HEK293T (cell line): Measurements from ENCODE around the gene ZDHHC18.

Source experiments
- BHLHE40 ChIP-seq: fragments of 450-650 bp; IDR thresholded peaks from 2 replicates; pipeline ENCODE4 v1.6.1; 2016; ENCODE audit warnings: mild to moderate bottlenecking, moderate library complexity, borderline replicate concordance
- CTBP1 ChIP-seq: fragments of 450-650 bp; IDR thresholded peaks from 2 replicates; pipeline ENCODE4 v1.6.1; 2016; ENCODE audit warnings: borderline replicate concordance
- ELF4 ChIP-seq: fragments of 450-650 bp; IDR thresholded peaks from 2 replicates; pipeline ENCODE4 v1.6.1; 2017; ENCODE audit warnings: antibody characterized with exemption
- FOXK2 ChIP-seq: fragments of 450-650 bp; IDR thresholded peaks from 2 replicates; pipeline ENCODE4 v1.6.1; 2016; ENCODE audit warnings: mild to moderate bottlenecking
- FOXM1 ChIP-seq: fragments of 450-650 bp; IDR thresholded peaks from 2 replicates; pipeline ENCODE4 v1.6.1; 2017; ENCODE audit warnings: mild to moderate bottlenecking, borderline replicate concordance
- HDGF ChIP-seq: fragments of 450-650 bp; IDR thresholded peaks from 2 replicates; pipeline ENCODE4 v1.6.1; 2017; ENCODE audit warnings: antibody characterized with exemption, borderline replicate concordance
- L3MBTL2 ChIP-seq: fragments of 450-650 bp; conservative IDR thresholded peaks from 2 replicates; pipeline ENCODE4 v1.6.1; 2016; ENCODE audit warnings: mild to moderate bottlenecking
- LEF1 ChIP-seq: fragments of 450-650 bp; IDR thresholded peaks from 2 replicates; pipeline ENCODE4 v1.6.1; 2017; ENCODE audit warnings: mild to moderate bottlenecking, borderline replicate concordance
- NFRKB ChIP-seq: fragments of 450-650 bp; IDR thresholded peaks from 2 replicates; pipeline ENCODE4 v1.6.1; 2016; ENCODE audit warnings: mild to moderate bottlenecking, moderate library complexity
- SP1 ChIP-seq: fragments of 450-650 bp; IDR thresholded peaks from 2 replicates; pipeline ENCODE4 v1.6.1; 2017
- TF ChIP-seq, protein P1 (sequence below): fragments of 450-650 bp; IDR thresholded peaks from 2 replicates; pipeline ENCODE4 v1.6.1; 2016

- TF ChIP-seq L3MBTL2 (no peak), NFRKB (no peak), SP1 (no peak), BHLHE40 (no peak), ELF4 (no peak), CTBP1 (no peak), FOXM1 (no peak), HDGF (no peak), FOXK2 (no peak), LEF1 (no peak)
- TF ChIP-seq, protein P1, sequence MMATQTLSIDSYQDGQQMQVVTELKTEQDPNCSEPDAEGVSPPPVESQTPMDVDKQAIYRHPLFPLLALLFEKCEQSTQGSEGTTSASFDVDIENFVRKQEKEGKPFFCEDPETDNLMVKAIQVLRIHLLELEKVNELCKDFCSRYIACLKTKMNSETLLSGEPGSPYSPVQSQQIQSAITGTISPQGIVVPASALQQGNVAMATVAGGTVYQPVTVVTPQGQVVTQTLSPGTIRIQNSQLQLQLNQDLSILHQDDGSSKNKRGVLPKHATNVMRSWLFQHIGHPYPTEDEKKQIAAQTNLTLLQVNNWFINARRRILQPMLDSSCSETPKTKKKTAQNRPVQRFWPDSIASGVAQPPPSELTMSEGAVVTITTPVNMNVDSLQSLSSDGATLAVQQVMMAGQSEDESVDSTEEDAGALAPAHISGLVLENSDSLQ, result no peak
Observed at GRCh38 chr1:26792924-26793323, 33.6 kb upstream of the ZDHHC18 start.
